Rectal smooth muscle tissue (tissue), 1 donor: ENCODE data around the gene COBL.
"Not testable (repeated sequence)": the region's sequence is repeated elsewhere in the genome, so short reads cannot be mapped to it uniquely, and the experiment has no call there.

Experiments used
- H3K27ac ChIP-seq: one replicate; pipeline ENCODE4 v1.7.0; 2013; ENCODE audit warnings: low read depth, low read length, inconsistent platforms
- H3K27me3 ChIP-seq: one replicate; pipeline ENCODE4 v1.7.0; 2013; ENCODE audit warnings: low read length; ENCODE audit not compliant: control insufficient read depth, insufficient read depth
- H3K36me3 ChIP-seq: one replicate; pipeline ENCODE4 v1.7.0; 2013; ENCODE audit warnings: low read length; ENCODE audit not compliant: control insufficient read depth, insufficient read depth
- H3K4me1 ChIP-seq: one replicate; pipeline ENCODE4 v1.7.0; 2013; ENCODE audit warnings: low read length; ENCODE audit not compliant: control insufficient read depth, insufficient read depth
- H3K4me3 ChIP-seq: one replicate; pipeline ENCODE4 v1.7.0; 2013; ENCODE audit warnings: low read length
- H3K9ac ChIP-seq: one replicate; pipeline ENCODE4 v1.7.0; 2013; ENCODE audit warnings: low read length

The COBL gene

DNA sequence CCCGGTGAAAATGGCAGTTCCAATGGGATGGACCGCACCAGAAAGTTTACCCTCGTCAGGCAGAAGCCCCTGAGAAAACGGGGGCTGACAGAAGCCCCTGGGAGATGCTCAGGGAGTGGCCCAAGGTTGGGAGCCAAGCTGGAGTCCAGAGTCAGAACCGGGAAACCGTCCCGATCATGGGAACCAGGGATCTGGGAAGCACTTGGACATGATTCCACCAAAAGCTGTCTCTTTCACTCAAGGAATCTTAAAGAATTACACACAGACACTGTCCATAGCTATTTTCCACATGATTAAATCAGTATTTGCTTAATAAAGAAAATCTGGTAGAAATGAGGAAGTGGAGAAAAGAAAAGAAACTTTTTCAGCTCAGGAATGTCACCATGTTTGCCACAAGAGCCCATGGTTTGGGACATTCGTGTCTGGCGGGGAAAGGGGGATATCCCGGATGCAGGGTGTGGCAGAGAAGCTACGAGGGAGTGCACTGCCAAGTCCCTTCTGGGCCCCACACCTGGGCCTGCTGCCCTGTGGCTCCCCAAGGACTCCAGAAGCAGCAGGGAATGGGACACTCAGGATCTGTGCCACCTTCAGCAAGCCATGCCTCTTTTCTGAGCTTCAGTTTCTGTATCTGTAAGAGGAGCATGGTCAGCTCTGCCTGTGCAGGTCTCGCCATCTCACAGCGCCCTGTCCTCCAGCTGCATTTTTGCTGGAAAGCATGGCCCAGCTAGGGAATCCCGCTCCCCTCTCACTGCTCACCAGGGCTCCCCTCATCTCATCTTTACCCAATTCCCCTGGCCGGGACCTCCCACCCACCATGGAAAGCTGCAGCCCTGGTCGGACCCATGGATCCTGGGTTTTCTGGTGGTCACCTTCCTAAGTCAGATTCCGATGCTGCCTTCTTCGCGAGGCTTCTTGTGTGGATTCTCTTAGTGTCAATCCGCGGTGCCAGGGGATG lies 308.8 kb downstream of the COBL start:
- Histone ChIP-seq H3K9ac (no peak overlapping the region), H3K36me3 (no peaks in the 10 kb centered on the region), H3K4me1 (no peaks in the 10 kb centered on the region), H3K4me3 (no peak overlapping the region), H3K27ac (no peak overlapping the region), H3K27me3 (no peaks in the 10 kb centered on the region)

DNA sequence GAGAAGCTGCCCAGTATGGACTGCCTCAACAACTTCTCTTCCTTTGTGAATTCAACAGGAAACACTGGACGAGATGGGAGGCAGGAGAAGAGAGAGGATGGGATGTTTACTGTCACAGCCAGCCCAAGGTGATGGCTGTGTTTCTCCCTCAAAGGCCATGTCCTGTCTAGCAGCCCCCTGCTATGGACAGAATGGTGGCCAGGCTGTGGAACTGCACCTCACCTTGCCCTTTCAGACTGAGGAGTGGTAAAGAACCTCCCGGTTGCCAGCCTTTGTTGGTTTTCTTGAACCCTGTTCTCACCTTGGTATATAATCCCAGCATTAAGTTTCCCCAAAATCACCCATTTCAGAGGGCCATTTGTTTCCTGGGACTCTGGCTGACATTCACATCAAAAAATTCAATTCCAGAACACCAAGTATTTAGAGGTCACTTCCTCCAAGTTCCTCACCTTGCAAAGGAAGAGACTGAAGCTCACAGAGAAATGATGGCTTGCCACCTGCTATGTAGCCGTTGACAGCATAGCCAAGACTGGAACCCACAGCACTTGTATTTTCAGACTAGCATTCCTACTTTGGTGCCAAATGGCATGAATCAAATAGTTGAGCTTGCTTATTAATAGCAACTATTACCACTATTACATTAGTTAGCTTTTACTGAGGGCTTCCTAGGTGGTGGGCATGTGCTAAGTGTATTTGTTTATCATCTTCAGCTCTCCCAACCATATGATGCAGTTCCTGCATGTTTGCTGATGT lies 309.9 kb downstream of the COBL start:
- H3K36me3 ChIP-seq = no peaks in the 10 kb centered on the region
- no peaks in the 10 kb centered on the region for H3K4me1 ChIP-seq
- no peak overlapping the region for H3K9ac ChIP-seq
- H3K27me3 ChIP-seq = no peaks in the 10 kb centered on the region
- no peak overlapping the region for H3K4me3 ChIP-seq
- H3K27ac ChIP-seq = no peak overlapping the region

DNA sequence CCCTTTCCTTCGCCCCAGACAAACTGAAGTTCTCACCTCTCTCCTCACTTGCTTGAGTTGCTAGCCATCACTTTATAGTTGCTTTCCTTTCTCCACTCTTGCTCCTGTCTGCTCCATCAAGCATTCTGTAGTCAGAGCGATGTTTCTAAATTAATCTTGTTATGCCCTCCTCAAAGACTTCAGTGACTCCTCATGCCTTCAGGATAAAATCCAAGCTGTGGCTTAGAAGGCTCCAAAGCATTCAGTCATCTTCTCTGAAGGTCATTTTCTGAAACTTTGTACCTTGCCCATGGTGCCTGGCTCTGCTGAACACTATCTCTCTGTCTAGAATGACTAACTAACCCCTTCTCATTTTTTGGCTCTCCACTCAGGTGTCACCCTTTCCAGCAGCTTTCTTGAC lies 311.5 kb downstream of the COBL start:
- Histone ChIP-seq H3K27ac (no peak overlapping the region), H3K4me1 (no peaks in the 10 kb centered on the region), H3K36me3 (no peaks in the 10 kb centered on the region), H3K4me3 (no peak overlapping the region), H3K9ac (no peak overlapping the region), H3K27me3 (no peaks in the 10 kb centered on the region)

DNA sequence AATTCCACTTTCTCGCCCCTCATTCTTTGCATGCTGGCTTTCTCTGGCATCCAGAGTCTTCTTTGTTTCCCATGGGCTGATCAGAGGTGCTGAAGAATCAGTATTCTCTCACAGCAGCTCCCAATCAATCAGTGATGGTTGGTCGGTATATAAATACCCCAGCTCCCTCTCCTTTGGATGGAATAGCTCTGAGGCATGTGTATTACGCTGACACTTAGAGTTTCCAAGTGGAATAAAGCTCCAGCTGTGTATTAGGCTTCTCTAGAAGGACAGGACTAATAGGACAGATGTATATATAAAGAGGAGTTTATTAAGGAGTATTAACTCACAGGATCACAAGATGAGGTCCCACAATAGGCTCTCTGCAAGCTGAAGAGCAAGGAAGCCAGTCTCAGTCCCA lies 315.7 kb downstream of the COBL start:
- H3K4me3 ChIP-seq = no peak overlapping the region
- no peak overlapping the region for H3K27ac ChIP-seq
- H3K36me3 ChIP-seq = no peaks in the 10 kb centered on the region
- H3K4me1 ChIP-seq = no peaks in the 10 kb centered on the region
- no peak overlapping the region for H3K9ac ChIP-seq
- H3K27me3 ChIP-seq = no peaks in the 10 kb centered on the region

DNA sequence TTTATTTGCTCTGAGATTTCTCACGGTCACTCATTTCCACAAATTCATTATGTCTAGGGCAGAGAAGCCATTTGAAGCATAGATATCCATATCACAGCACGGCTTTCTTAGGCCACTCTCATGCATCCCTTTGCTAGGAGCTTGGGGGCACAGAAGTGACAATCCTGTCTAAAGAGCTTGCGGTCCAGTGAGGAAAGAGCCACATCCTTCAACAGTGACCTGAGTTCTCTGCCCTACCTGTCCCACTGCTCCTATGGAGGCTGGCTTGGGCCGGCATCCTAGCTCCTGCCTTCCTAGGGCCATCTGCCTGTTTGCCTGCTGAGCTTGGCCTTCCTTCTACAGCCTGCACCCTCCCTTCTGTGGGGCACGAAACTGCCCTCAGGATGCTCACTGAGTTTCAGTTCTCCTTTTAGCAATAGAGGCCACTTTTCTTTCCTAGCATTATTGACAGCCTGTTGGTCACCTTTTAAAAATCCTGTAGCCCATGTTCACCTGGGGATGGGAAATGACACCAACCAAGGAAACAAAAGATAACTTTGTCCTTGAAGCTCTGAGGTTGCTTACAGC lies 321.8 kb downstream of the COBL start:
- Histone ChIP-seq H3K4me1 (no peaks in the 10 kb centered on the region), H3K9ac (no peak overlapping the region), H3K4me3 (no peak overlapping the region), H3K27me3 (no peaks in the 10 kb centered on the region), H3K27ac (no peak overlapping the region), H3K36me3 (no peaks in the 10 kb centered on the region)

DNA sequence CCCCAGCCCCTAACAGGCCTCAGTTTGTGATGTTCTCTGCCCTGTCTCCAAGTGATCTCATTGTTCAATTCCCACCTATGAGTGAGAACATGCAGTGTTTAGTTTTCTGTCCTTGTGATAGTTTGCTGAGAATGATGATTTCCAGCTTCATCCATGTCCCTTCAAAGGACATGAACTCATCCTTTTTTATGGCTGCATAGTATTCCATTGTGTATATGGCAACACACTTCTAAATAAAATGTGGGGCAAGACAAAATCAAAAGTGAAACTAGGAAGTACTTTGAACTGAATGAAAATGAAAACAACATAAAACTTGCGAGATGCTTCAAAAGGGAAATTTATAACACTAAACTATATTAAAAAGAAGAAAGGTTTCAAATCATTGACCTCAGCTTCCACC lies 326.4 kb downstream of the COBL start:
- not testable (repeated sequence) for H3K27me3 ChIP-seq

DNA sequence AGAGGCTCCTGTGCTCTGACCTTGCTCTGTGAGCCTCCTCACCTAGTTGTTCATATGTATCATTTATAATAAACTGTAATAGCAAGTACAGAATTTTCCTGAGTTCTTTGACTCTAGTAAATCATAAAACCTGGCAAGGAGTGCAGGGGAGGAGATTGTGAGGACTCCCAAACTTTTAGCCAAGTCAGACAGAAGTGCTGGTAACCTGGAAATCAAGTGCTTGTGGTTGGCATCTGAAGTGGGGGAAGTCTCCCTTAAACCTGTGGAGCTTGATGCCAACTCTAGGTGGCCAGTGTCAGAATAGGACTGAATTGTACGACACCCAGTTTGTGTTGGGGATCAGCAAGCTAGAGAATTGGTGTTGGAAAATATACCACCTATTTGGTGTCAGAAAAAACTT lies 327.6 kb downstream of the COBL start:
- Histone ChIP-seq H3K4me1 (no peaks in the 10 kb centered on the region), H3K27ac (no peak overlapping the region), H3K27me3 (peaks cover 3% of the 10 kb centered on the region), H3K4me3 (no peak overlapping the region), H3K9ac (no peak overlapping the region), H3K36me3 (no peaks in the 10 kb centered on the region)

More for the DNA sequence above, 326.4 kb downstream of the COBL start:
- not testable (repeated sequence) for H3K9ac ChIP-seq, H3K4me1 ChIP-seq, H3K4me3 ChIP-seq, H3K36me3 ChIP-seq, H3K27ac ChIP-seq

DNA sequence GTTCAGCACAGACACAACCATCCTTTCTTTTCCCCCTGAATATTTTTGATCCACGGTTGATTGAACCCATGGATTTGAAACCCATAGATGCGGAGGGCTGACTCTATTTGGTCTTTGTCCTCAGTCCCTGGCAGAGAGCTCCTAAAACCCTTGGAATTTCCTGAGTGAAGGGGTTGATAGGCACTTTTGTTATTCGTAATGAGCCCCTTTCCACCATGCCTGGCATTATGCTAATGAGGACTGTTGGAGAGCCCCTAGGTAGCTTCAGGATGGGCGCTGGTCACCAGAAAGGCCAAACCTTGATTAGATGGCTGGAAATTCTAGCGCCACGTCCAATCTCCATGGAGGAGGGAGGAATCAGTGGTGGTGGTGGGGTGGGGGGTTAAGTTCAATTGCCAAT lies 328.1 kb downstream of the COBL start:
- no peak overlapping the region for H3K9ac ChIP-seq

DNA sequence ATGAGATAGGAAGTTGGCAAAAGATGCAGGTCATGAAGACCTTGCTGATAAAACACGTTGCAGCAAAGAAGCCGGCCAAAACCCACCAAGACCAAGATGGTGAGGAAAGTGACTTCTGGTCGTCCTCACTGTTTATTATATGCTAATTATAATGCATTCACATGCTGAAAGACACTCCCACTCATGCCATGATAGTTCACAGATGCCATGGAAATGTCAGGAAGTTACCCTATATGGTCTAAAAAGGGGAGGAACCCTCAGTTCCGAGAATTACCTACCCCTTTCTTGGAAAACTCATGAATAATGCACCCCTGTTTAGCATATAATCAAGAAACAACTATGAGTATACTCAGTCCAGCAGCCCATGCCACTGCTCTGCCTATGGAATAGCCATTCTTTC lies 331.5 kb downstream of the COBL start:
- Histone ChIP-seq H3K4me3 (no peak overlapping the region), H3K27me3 (peaks cover 3% of the 10 kb centered on the region), H3K9ac (no peak overlapping the region), H3K27ac (no peak overlapping the region), H3K4me1 (no peaks in the 10 kb centered on the region), H3K36me3 (no peaks in the 10 kb centered on the region)

More for the DNA sequence above, 328.1 kb downstream of the COBL start:
- Histone ChIP-seq H3K27ac (no peak overlapping the region), H3K36me3 (no peaks in the 10 kb centered on the region), H3K4me1 (no peaks in the 10 kb centered on the region), H3K4me3 (no peak overlapping the region), H3K27me3 (peaks cover 3% of the 10 kb centered on the region)

DNA sequence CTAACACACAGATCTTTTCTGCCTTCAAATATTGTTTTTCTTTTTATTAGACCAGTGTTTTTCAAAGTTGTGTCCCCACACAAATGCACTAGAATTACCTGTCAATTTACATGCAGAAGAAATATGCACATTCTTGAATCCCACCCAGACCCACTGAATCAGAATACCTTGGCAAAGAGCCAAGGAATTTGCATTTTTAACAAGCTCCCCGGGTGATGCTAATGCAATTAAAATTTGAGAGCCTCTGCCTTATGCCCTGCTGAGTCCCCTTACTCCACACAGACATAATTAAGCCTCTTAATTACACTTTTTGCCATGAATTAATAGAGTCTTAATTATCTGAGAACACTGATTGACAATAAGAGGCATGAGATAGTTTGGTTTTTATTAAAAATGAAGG lies 332.8 kb downstream of the COBL start:
- Histone ChIP-seq H3K36me3 (no peaks in the 10 kb centered on the region), H3K9ac (no peak overlapping the region)

DNA sequence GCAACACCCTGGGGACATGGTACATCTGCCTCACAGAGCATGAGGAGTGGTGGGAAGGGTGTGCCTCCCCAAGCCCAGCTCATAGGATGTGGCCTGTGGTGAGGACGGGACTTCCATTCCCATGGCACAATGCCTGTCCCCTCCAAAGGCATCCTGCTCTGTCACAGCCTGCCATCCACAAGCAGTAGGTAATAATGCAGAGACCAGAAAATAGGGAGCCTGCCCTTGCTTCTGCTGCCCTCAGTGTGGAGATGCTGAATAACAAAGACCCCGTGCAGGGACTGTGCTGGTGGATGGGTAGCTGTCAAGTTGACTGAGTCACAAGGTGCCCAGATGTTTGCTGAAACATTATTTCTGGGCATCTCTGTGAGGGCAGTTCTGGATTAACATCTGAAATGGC lies 334.0 kb downstream of the COBL start:
- Histone ChIP-seq H3K36me3 (no peaks in the 10 kb centered on the region), H3K9ac (no peak overlapping the region), H3K27me3 (peaks cover 3% of the 10 kb centered on the region)

More for the DNA sequence above, 332.8 kb downstream of the COBL start:
- H3K27me3 ChIP-seq = peaks cover 3% of the 10 kb centered on the region
- no peaks in the 10 kb centered on the region for H3K4me1 ChIP-seq
- H3K27ac ChIP-seq = no peak overlapping the region
- no peak overlapping the region for H3K4me3 ChIP-seq

DNA sequence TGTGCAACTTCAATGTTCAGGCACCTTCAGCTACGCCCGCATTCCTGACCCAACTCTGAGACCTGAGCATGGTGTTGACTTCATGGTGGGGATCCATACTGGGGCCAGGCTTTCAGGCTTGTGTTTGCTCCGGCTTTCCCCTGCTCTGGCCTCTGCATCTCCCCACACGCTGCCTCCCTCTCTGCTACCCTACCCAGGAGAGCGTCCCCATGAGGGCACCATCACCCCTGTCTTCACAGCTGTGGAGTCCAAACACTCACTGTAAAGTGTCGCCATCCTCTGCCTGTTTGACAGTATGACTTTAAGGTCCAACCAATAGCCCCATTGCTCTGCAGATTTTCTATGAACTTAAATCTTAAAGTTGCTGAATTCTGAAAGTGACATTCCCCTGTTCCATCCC lies 334.9 kb downstream of the COBL start:
- Histone ChIP-seq H3K27me3 (peaks cover 3% of the 10 kb centered on the region), H3K9ac (no peak overlapping the region), H3K36me3 (no peaks in the 10 kb centered on the region), H3K27ac (no peak overlapping the region), H3K4me1 (no peaks in the 10 kb centered on the region), H3K4me3 (no peak overlapping the region)

More for the DNA sequence above, 334.0 kb downstream of the COBL start:
- H3K27ac ChIP-seq = no peak overlapping the region
- no peak overlapping the region for H3K4me3 ChIP-seq
- H3K4me1 ChIP-seq = no peaks in the 10 kb centered on the region
